Endothelial cell (in vitro differentiated cells): Measurements from ENCODE around the gene SPOCK1. TPM values are rescaled to one million over a fixed set of nuclear protein-coding genes. Genes with fewer than 3 reads are reported as not detected.

ENCODE experiments used
- DNase-seq: peaks from one replicate; pipeline ENCODE4 v3.0.0; 2021; ENCODE audit warnings: low spot score
- H3K27ac Mint-ChIP-seq: one replicate; pipeline ENCODE4 v1.8.0; 2021; ENCODE audit warnings: mixed read lengths, inconsistent platforms; ENCODE audit not compliant: unreplicated experiment
- H3K27me3 Mint-ChIP-seq: one replicate; pipeline ENCODE4 v1.8.0; 2021; ENCODE audit warnings: mild to moderate bottlenecking, moderate library complexity, mixed read lengths, inconsistent platforms; ENCODE audit not compliant: unreplicated experiment
- H3K36me3 Mint-ChIP-seq: one replicate; pipeline ENCODE4 v1.8.0; 2021; ENCODE audit warnings: mild to moderate bottlenecking, low read depth, mixed read lengths, inconsistent platforms; ENCODE audit not compliant: unreplicated experiment
- H3K4me1 Mint-ChIP-seq: one replicate; pipeline ENCODE4 v1.8.0; 2021; ENCODE audit warnings: mild to moderate bottlenecking, mixed read lengths, inconsistent platforms; ENCODE audit not compliant: unreplicated experiment
- H3K4me3 Mint-ChIP-seq: one replicate; pipeline ENCODE4 v1.8.0; 2021; ENCODE audit warnings: mild to moderate bottlenecking, mixed read lengths, inconsistent platforms; ENCODE audit not compliant: unreplicated experiment
- H3K9me3 Mint-ChIP-seq: one replicate; pipeline ENCODE4 v1.8.0; 2021; ENCODE audit warnings: mixed read lengths, inconsistent platforms; ENCODE audit not compliant: unreplicated experiment
- CTCF ChIP-seq: fragments of 200-600 bp; sonication (generic); IDR thresholded peaks from one replicate; pipeline ENCODE4 v1.5.0; 2021; ENCODE audit warnings: antibody characterized with exemption; ENCODE audit not compliant: unreplicated experiment
- total RNA-seq: library from RNA; stranded (reverse); fragmentation: NEBNext Ultra II Directional; extraction: Animal tissue kit (Norgen Biotek cat#: 25700); gene quantifications from one replicate; pipeline ENCODE4 v1.2.1, GENCODE V29; 2021; ENCODE audit not compliant: unreplicated experiment

Gene SPOCK1
- total RNA-seq, 1 donor from 2014 or later = 8.7 TPM

- H3K4me3 Mint-ChIP-seq = no peak overlapping the region
- H3K27me3 Mint-ChIP-seq = peaks cover 3% of the 10 kb centered on the region
- no peaks in the 10 kb centered on the region for H3K9me3 Mint-ChIP-seq
- no peaks in the 10 kb centered on the region for H3K4me1 Mint-ChIP-seq
- H3K36me3 Mint-ChIP-seq = no peaks in the 10 kb centered on the region
- H3K27ac Mint-ChIP-seq = no peak overlapping the region
- TF ChIP-seq CTCF = no peak
- DNase-seq = no peak
Measured at GRCh38 chr5:137521246-137521645, 22.1 kb upstream of the SPOCK1 start.

- Mint-ChIP-seq H3K27ac (no peak overlapping the region), H3K27me3 (peaks cover 3% of the 10 kb centered on the region), H3K4me3 (no peak overlapping the region), H3K9me3 (no peaks in the 10 kb centered on the region), H3K36me3 (no peaks in the 10 kb centered on the region), H3K4me1 (no peaks in the 10 kb centered on the region)
- no peak for TF ChIP-seq CTCF
- no peak for DNase-seq
Measured at GRCh38 chr5:137516961-137517360, 17.8 kb upstream of the SPOCK1 start.

GRCh38 chr5:137516251-137516797 lies 17.2 kb upstream of the SPOCK1 start:
- DNase-seq = no peak
- TF ChIP-seq CTCF = no peak
- Mint-ChIP-seq H3K9me3 (no peaks in the 10 kb centered on the region), H3K4me3 (no peak overlapping the region), H3K27ac (no peak overlapping the region), H3K36me3 (no peaks in the 10 kb centered on the region), H3K27me3 (peaks cover 3% of the 10 kb centered on the region), H3K4me1 (no peaks in the 10 kb centered on the region)

- no peak overlapping the region for H3K27ac Mint-ChIP-seq
Measured at GRCh38 chr5:137515238-137515637, 16.1 kb upstream of the SPOCK1 start.

More at GRCh38 chr5:137515238-137515637, 16.1 kb upstream of the SPOCK1 start:
- Mint-ChIP-seq H3K9me3 (no peaks in the 10 kb centered on the region), H3K4me3 (no peak overlapping the region), H3K27me3 (peaks cover 3% of the 10 kb centered on the region), H3K36me3 (no peaks in the 10 kb centered on the region), H3K4me1 (no peaks in the 10 kb centered on the region)
- no peak for TF ChIP-seq CTCF
- no peak for DNase-seq
